ENCODE results near the gene DNAH6. TPM values are rescaled to one million over a fixed set of nuclear protein-coding genes. Genes with fewer than 3 reads are reported as not detected.

DNAH6 gene
- total RNA-seq, 2 donors from 2014 or later: 0.85 TPM; not detected in 1

DNA sequence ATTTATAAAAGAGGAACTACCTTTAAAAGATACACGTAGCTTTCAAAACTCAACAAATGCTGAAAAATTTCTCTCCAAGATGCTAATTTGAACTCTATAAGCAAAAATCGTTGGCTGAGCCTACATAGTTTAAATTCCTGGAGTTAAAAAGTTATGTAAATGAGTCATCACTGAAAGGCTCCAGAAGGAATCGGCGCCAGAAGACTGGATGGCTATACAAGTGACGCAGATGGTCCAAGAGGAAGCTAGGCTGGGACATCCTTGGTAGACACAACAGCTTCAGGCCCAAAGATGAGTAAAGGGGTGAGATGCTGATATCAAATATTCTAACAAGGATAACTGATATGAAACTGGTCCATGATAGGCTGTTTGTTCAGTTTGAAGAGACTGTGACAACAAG lies 22.8 kb upstream of the DNAH6 start:
- H3K9me3 ChIP-seq: no peaks in the 10 kb centered on the region
- TF ChIP-seq, protein P1, sequence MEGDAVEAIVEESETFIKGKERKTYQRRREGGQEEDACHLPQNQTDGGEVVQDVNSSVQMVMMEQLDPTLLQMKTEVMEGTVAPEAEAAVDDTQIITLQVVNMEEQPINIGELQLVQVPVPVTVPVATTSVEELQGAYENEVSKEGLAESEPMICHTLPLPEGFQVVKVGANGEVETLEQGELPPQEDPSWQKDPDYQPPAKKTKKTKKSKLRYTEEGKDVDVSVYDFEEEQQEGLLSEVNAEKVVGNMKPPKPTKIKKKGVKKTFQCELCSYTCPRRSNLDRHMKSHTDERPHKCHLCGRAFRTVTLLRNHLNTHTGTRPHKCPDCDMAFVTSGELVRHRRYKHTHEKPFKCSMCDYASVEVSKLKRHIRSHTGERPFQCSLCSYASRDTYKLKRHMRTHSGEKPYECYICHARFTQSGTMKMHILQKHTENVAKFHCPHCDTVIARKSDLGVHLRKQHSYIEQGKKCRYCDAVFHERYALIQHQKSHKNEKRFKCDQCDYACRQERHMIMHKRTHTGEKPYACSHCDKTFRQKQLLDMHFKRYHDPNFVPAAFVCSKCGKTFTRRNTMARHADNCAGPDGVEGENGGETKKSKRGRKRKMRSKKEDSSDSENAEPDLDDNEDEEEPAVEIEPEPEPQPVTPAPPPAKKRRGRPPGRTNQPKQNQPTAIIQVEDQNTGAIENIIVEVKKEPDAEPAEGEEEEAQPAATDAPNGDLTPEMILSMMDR (IDR thresholded peaks at IDR 0.05): no peak

DNA sequence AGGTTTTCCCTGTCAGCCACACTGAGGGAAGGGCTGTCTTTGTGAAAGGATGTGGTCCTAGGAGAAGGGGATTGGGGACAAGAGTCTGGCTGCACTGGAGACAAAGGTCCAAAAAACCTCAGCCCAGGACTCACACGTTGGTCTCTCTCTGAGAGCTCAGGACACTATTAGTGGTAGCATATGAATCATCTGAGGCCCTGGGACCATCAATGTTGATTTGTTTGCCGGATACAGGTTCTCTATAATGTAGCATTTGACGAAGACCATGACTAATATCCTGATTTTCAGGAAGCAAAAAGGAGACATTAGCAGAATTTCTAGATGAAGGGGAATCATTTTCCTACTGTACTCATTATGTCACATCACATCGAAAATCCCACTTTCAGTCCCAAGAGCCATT lies 22.2 kb upstream of the DNAH6 start:
- no peak for ATAC-seq (ENCODE audit: insufficient number of reproducible peaks, low FRiP score, low read depth)
- Histone ChIP-seq H3K4me1 (ENCODE audit: control insufficient read depth in 1 of 2, low read depth in 2 of 2) (no peaks in the 10 kb centered on the region), H3K36me3 (no peaks in the 10 kb centered on the region), H3K9me3 (no peaks in the 10 kb centered on the region), H3K27ac (no peak overlapping the region), H3K4me3 (no peak overlapping the region), H3K27me3 (replicated peaks; ENCODE audit: insufficient read depth) (no peaks in the 10 kb centered on the region)
- TF ChIP-seq, protein P1 (IDR thresholded peaks at IDR 0.05): no peak
- DNase-seq (ENCODE audit: low spot score): no peak

More for the DNA sequence above, 22.8 kb upstream of the DNAH6 start:
- Histone ChIP-seq H3K36me3 (no peaks in the 10 kb centered on the region), H3K27ac (no peak overlapping the region), H3K27me3 (replicated peaks; ENCODE audit: insufficient read depth) (no peaks in the 10 kb centered on the region), H3K4me3 (no peak overlapping the region), H3K4me1 (ENCODE audit: control insufficient read depth in 1 of 2, low read depth in 2 of 2) (no peaks in the 10 kb centered on the region)
- ATAC-seq (ENCODE audit: insufficient number of reproducible peaks, low FRiP score, low read depth) (no peak), DNase-seq (ENCODE audit: low spot score) (no peak)

DNA sequence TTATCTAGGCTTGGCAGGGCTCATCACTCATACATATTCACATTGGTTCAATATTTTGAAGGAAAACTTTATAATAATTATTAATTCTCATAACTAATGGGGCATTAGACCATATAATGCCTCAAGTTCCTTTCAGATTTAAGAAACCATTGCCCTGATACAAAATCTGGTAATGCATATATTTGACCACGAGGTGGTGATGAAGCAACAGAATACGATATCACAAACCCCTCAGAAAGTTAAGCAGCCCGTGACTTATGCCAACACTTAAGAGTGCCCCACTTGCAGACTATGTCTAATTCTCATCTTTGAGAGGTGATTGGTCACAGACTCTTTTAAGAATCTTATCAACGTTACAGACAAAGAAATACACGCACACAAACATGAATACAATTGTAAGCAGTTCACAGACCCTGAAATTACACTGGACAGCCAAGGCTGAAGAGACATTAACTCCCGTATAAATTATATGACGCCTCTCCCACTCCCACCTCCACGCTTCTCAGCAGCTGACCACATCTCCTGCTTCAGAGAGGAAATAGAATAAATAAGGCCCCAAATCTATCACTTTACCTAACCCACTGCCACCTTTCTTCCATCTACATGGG lies 20.7 kb upstream of the DNAH6 start:
- no peaks in the 10 kb centered on the region for H3K4me1 ChIP-seq (ENCODE audit: control insufficient read depth in 1 of 2, low read depth in 2 of 2)
- H3K27me3 ChIP-seq (replicated peaks; ENCODE audit: insufficient read depth): no peaks in the 10 kb centered on the region
- DNase-seq (ENCODE audit: low spot score): no peak
- no peak overlapping the region for H3K4me3 ChIP-seq
- no peak overlapping the region for H3K27ac ChIP-seq
- TF ChIP-seq, protein P1 (IDR thresholded peaks at IDR 0.05): peak; percentile 58
- H3K9me3 ChIP-seq: no peaks in the 10 kb centered on the region
- peak; percentile 86 for ATAC-seq (ENCODE audit: insufficient number of reproducible peaks, low FRiP score, low read depth)
- H3K36me3 ChIP-seq: no peaks in the 10 kb centered on the region

DNA sequence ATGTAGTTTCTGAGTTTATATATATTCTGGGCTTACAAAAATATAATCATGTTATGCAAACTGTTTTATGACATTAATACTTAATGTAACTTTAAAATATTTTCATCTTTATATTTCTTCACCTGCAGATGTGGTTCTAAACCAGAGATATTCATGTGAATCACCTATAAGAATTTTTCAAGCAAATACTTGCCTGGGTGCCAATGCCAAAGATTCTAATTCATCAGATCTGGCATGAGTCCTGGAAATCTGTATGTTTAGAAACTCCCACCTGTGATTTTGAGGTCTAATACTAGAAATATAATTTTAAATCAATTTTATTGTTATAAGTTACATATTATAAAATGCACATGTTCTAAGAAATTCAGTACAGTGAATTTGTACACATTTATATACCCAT lies 19.9 kb upstream of the DNAH6 start:
- no peaks in the 10 kb centered on the region for H3K4me1 ChIP-seq (ENCODE audit: control insufficient read depth in 1 of 2, low read depth in 2 of 2)
- H3K4me3 ChIP-seq: no peak overlapping the region
- H3K9me3 ChIP-seq: no peaks in the 10 kb centered on the region
- TF ChIP-seq, protein P1 (IDR thresholded peaks at IDR 0.05): no peak
- H3K27ac ChIP-seq: no peak overlapping the region
- no peaks in the 10 kb centered on the region for H3K36me3 ChIP-seq
- ATAC-seq (ENCODE audit: insufficient number of reproducible peaks, low FRiP score, low read depth) (no peak), DNase-seq (ENCODE audit: low spot score) (no peak)
- H3K27me3 ChIP-seq (replicated peaks; ENCODE audit: insufficient read depth): no peaks in the 10 kb centered on the region

DNA sequence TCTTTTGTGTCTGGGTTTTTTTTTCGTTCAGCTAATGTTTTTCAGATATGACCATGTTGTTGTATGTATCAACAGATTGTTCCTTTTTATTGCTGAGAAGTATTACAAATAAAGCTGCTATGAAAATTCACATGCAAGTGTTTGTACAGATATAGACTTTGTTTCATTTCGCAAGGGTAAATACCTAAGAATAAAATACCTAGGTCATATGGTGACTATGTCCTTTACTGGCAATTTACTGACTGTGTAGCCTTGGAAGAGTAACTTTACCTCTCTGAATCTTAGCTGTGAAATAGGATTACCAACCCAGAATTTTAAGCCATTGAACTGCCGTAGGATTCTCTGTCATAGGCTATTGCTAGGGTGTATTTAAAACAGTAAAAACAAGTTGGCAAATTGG lies 19.0 kb upstream of the DNAH6 start:
- Histone ChIP-seq H3K9me3 (no peaks in the 10 kb centered on the region), H3K27me3 (replicated peaks; ENCODE audit: insufficient read depth) (no peaks in the 10 kb centered on the region), H3K36me3 (no peaks in the 10 kb centered on the region), H3K4me1 (ENCODE audit: control insufficient read depth in 1 of 2, low read depth in 2 of 2) (no peaks in the 10 kb centered on the region), H3K27ac (no peak overlapping the region), H3K4me3 (no peak overlapping the region)
- DNase-seq (ENCODE audit: low spot score) (no peak), ATAC-seq (ENCODE audit: insufficient number of reproducible peaks, low FRiP score, low read depth) (no peak)
- TF ChIP-seq, protein P1 (IDR thresholded peaks at IDR 0.05): no peak

Data from thoracic aorta (tissue), 2 donors.